PC-3 (cell line): Measurements from ENCODE around the gene CARD10. TPM values are rescaled to one million over a fixed set of nuclear protein-coding genes. Genes with fewer than 3 reads are reported as not detected.

ENCODE experiments used
- ATAC-seq: fragments of 200-7000 bp; cut with Tn5 transposase; 2 replicates; pipeline ENCODE4 v1.9.1; 2020; ENCODE audit warnings: mild to moderate bottlenecking, moderate library complexity
- BruUV-seq: library from RNA; stranded (reverse); fragments of 400-500 nt; replicated peaks from 2 replicates; lab custom pipeline; 2021; lab: Mats Ljungman, UMichigan
- CTCF ChIA-PET: fragments of 300-600 bp; sonication (Branson Sonifier 250); formaldehyde crosslinking; loops from one replicate; lab custom pipeline; 2022; ENCODE audit warnings: antibody characterized with exemption; lab: Charles Lee
- POLR2A ChIA-PET: fragments of 300-600 bp; sonication (Branson Sonifier 250); formaldehyde crosslinking; loops from one replicate; lab custom pipeline; 2022; ENCODE audit warnings: antibody characterized with exemption; ENCODE audit not compliant: unreplicated experiment; lab: Charles Lee
- DNase-seq: peaks from one replicate; pipeline ENCODE4 v3.0.0-alpha.2; 2015
- H2AFZ ChIP-seq: fragments of 300-600 bp; sonication (generic); 2 replicates; pipeline ENCODE4 v1.6.0; 2016; ENCODE audit warnings: antibody characterized with exemption, low read length
- H3F3A ChIP-seq: fragments of 300-600 bp; sonication (generic); one replicate; pipeline ENCODE4 v1.6.0; 2017; ENCODE audit warnings: antibody characterized with exemption, low read length, control low read depth, mild to moderate bottlenecking; ENCODE audit not compliant: unreplicated experiment
- H3K27ac ChIP-seq: fragments of 300-600 bp; sonication (generic); 2 replicates; pipeline ENCODE4 v1.5.1; 2016; ENCODE audit warnings: mild to moderate bottlenecking, low read length
- H3K27me3 ChIP-seq: fragments of 300-600 bp; sonication (generic); 2 replicates; pipeline ENCODE4 v1.6.1; 2016; ENCODE audit warnings: low read length, mixed read lengths
- H3K36me3 ChIP-seq: fragments of 300-600 bp; sonication (generic); 2 replicates; pipeline ENCODE4 v1.6.1; 2016; ENCODE audit warnings: low read depth, mixed run types, low read length, mixed read lengths
- H3K4me1 ChIP-seq: fragments of 300-600 bp; sonication (generic); 2 replicates; pipeline ENCODE4 v1.5.1; 2016; ENCODE audit warnings: low read length; ENCODE audit not compliant: insufficient read depth
- H3K4me2 ChIP-seq: fragments of 300-600 bp; sonication (generic); 2 replicates; pipeline ENCODE4 v1.6.0; 2016; ENCODE audit warnings: low read length
- H3K4me3 ChIP-seq: fragments of 300-600 bp; sonication (generic); 2 replicates; pipeline ENCODE4 v1.5.1; 2016; ENCODE audit warnings: mild to moderate bottlenecking, low read length, mixed read lengths
- H3K79me2 ChIP-seq: fragments of 300-600 bp; sonication (generic); 2 replicates; pipeline ENCODE4 v1.6.1; 2017; ENCODE audit warnings: low read length, mixed read lengths
- H3K9ac ChIP-seq: fragments of 300-600 bp; sonication (generic); 2 replicates; pipeline ENCODE4 v1.6.0; 2016; ENCODE audit warnings: mild to moderate bottlenecking, low read length
- H3K9me2 ChIP-seq: fragments of 300-600 bp; sonication (generic); replicated peaks from 2 replicates; pipeline ENCODE4 v1.6.1; 2016; ENCODE audit warnings: mixed run types, low read length, mixed read lengths
- H3K9me3 ChIP-seq: fragments of 300-600 bp; sonication (generic); 2 replicates; pipeline ENCODE4 v1.6.1; 2016; ENCODE audit warnings: low read length, mixed read lengths
- H4K20me1 ChIP-seq: fragments of 300-600 bp; sonication (generic); 2 replicates; pipeline ENCODE4 v1.6.1; 2016; ENCODE audit warnings: low read length, mixed read lengths
- CTCF ChIP-seq: fragments of 300-600 bp; sonication (generic); conservative IDR thresholded peaks from 2 replicates; pipeline ENCODE4 v1.5.1; 2017; ENCODE audit warnings: antibody characterized with exemption, low read depth, mild to moderate bottlenecking, low read length
- EZH2 ChIP-seq: fragments of 300-600 bp; sonication (generic); IDR thresholded peaks from one replicate; pipeline ENCODE4 v1.6.1; 2017; ENCODE audit warnings: antibody characterized with exemption, mild to moderate bottlenecking, low read length; ENCODE audit not compliant: unreplicated experiment
- EZH2phosphoT487 ChIP-seq: fragments of 300-600 bp; sonication (generic); IDR thresholded peaks from 2 replicates; pipeline ENCODE4 v1.6.1; 2018; ENCODE audit warnings: mild to moderate bottlenecking, antibody characterized with exemption, low read length, borderline replicate concordance
- intact Hi-C: fragments of 100-400 bp; cut with micrococcal nuclease; formaldehyde crosslinking; loops from 2 replicates; pipeline ENCODE4 v1.9.0; 2023
- total RNA-seq: library from RNA; depleted of rRNA; stranded (reverse); fragments of >200 nt; gene quantifications from 2 replicates; pipeline ENCODE4 v1.2.3, GENCODE V29; 2014

CARD10 gene
- total RNA-seq, 1 experiment from 2014 or later: 20.7 TPM

- no TSS peak for BruUV-seq
- H3K79me2 ChIP-seq: no peaks in the 10 kb centered on the region
- no peaks in the 10 kb centered on the region for H3K9me3 ChIP-seq
- CTCF ChIA-PET: no interaction called here
- POLR2A ChIA-PET: no interaction called here
- no peaks in the 10 kb centered on the region for H3K36me3 ChIP-seq
- no peaks in the 10 kb centered on the region for H3F3A ChIP-seq
- intact Hi-C loops: no loop called here
- no peak overlapping the region for H3K27ac ChIP-seq
- H3K4me1 ChIP-seq: no peaks in the 10 kb centered on the region
- TF ChIP-seq EZH2 (no peak), CTCF (no peak), EZH2phosphoT487 (no peak)
- H3K9ac ChIP-seq: no peak overlapping the region
- no peak overlapping the region for H3K4me2 ChIP-seq
- H3K4me3 ChIP-seq: no peak overlapping the region
- DNase-seq: no peak
- H3K9me2 ChIP-seq: no peaks in the 10 kb centered on the region
- H2AFZ ChIP-seq: no peak overlapping the region
- H4K20me1 ChIP-seq: no peaks in the 10 kb centered on the region
- no peak for ATAC-seq
- H3K27me3 ChIP-seq: no peaks in the 10 kb centered on the region
Observed at GRCh38 chr22:37480387-37481346, 38.5 kb downstream of the CARD10 start.

- Histone ChIP-seq H3K4me3 (no peak overlapping the region), H3K9ac (no peak overlapping the region), H3K9me3 (no peaks in the 10 kb centered on the region), H3K4me2 (no peak overlapping the region), H2AFZ (no peak overlapping the region), H3K27me3 (no peaks in the 10 kb centered on the region), H3K4me1 (no peaks in the 10 kb centered on the region), H3K27ac (no peak overlapping the region), H3K9me2 (no peaks in the 10 kb centered on the region), H4K20me1 (no peaks in the 10 kb centered on the region), H3K79me2 (no peaks in the 10 kb centered on the region), H3K36me3 (no peaks in the 10 kb centered on the region), H3F3A (no peaks in the 10 kb centered on the region)
- DNase-seq: no peak
- intact Hi-C loops: no loop called here
- no peak for ATAC-seq
- no TSS peak for BruUV-seq
- TF ChIP-seq EZH2phosphoT487: no peak
- no peak for TF ChIP-seq CTCF
- no peak for TF ChIP-seq EZH2
- ChIA-PET CTCF (no interaction called here), POLR2A (no interaction called here)
Observed at GRCh38 chr22:37479196-37479595, 40.0 kb downstream of the CARD10 start.
